Upper lobe of right lung (tissue), 1 donor: ENCODE results near the gene MYBBP1A. TPM values are rescaled to one million over a fixed set of nuclear protein-coding genes. Genes with fewer than 3 reads are reported as not detected.

Experiments used
- ATAC-seq: fragments of 200-7000 bp; cut with Tn5 transposase; one replicate; pipeline ENCODE4 v1.9.1; 2020; ENCODE audit warnings: mild to moderate bottlenecking, moderate library complexity
- DNase-seq: peaks from one replicate; pipeline ENCODE4 v3.0.0-alpha.2; 2020
- H3K27ac ChIP-seq: fragments of 200-600 bp; one replicate; pipeline ENCODE4 v1.8.0; 2022
- H3K27me3 ChIP-seq: fragments of 200-600 bp; one replicate; pipeline ENCODE4 v1.8.0; 2022; ENCODE audit warnings: mild to moderate bottlenecking
- H3K36me3 ChIP-seq: fragments of 200-600 bp; one replicate; pipeline ENCODE4 v1.8.0; 2022
- H3K4me1 ChIP-seq: fragments of 200-600 bp; one replicate; pipeline ENCODE4 v1.8.0; 2022
- H3K4me3 ChIP-seq: fragments of 200-600 bp; one replicate; pipeline ENCODE4 v1.8.0; 2022; ENCODE audit warnings: mild to moderate bottlenecking
- H3K9me3 ChIP-seq: fragments of 200-600 bp; one replicate; pipeline ENCODE4 v1.8.0; 2022
- CTCF ChIP-seq: fragments of 200-600 bp; IDR thresholded peaks from one replicate; pipeline ENCODE4 v1.8.0; 2022; ENCODE audit warnings: antibody characterized with exemption
- intact Hi-C: fragments of 100-400 bp; cut with DNase I; formaldehyde crosslinking; loops from one replicate; pipeline ENCODE4 v1.11.0; 2022
- total RNA-seq: library from RNA; stranded (reverse); fragmentation: NEBNext Ultra II Directional; extraction: Animal tissue kit (Norgen Biotek cat#: 25700); gene quantifications from one replicate; pipeline ENCODE4 v1.2.1, GENCODE V29; 2021
- donor health status: DM: no; HTN: yes; CAD: no; lungs with severe emphysema.

The MYBBP1A gene
- total RNA-seq, 1 donor from 2014 or later = 46.7 TPM

GRCh38 chr17:4577386-4577993 is 22.3 kb upstream of the MYBBP1A start:
- no peak for ATAC-seq
- no peaks in the 10 kb centered on the region for H3K9me3 ChIP-seq
- intact Hi-C loops = no loop called here
- H3K4me1 ChIP-seq = no peaks in the 10 kb centered on the region
- H3K27ac ChIP-seq = no peak overlapping the region
- no peaks in the 10 kb centered on the region for H3K36me3 ChIP-seq
- no peaks in the 10 kb centered on the region for H3K27me3 ChIP-seq
- DNase-seq = peak; percentile 41
- H3K4me3 ChIP-seq = no peak overlapping the region
- TF ChIP-seq CTCF = no peak

DNA sequence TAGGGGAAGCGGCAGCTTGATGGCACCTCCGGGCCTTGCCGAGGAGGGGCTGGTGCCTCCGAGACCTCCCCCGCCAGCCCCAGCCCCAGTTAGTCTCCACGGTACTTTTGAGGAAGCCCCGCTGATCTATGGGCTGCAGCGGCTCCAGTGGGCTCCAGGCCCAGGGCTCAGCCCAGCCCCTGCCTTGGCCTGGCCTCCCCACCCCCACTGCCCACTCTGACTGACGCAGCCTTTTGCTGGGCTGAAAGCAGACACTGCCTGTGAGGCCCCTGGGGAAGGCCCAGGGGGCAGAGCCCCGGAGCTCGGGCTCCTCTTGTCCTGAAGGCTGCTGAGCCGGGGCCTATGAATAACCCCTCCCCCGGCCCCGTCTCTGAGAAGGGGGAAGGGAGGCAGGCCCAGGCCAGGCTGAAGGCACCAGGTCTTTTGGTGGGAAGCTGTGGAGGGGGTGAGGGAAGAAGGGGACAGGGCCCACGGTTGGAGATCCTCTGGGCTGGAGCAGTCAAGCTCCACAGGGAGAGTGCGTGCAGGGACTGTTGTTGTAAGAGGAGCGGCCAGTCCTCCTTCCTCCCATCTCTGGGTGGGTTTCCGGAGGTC is 21.6 kb upstream of the MYBBP1A start:
- Histone ChIP-seq H3K27ac (no peak overlapping the region), H3K27me3 (no peaks in the 10 kb centered on the region), H3K36me3 (no peaks in the 10 kb centered on the region), H3K4me3 (no peak overlapping the region), H3K4me1 (no peaks in the 10 kb centered on the region), H3K9me3 (no peaks in the 10 kb centered on the region)
- intact Hi-C loops = no loop called here
- DNase-seq (peak; percentile 49), ATAC-seq (no peak)
- no peak for TF ChIP-seq CTCF

DNA sequence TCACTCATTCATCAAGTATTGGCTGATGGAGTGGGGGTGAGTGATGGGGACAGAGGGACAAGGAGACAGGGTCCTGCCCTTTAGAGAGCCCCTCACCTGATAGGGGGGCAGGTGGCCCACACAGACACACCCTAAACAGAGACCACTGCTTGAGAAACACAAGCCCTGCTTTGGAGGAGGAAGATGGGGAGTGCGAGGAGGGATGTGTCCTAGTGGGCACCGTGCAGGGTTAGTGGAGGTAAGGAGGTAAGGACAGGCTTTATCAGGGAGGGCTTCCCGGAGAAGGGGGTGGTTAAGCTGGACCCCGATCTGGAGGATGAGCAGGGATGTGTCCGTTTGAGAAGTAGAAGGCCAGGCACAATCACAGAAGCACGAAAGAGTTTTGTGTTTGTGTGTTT is 21.0 kb upstream of the MYBBP1A start:
- intact Hi-C loops = no loop called here
- Histone ChIP-seq H3K4me3 (no peak overlapping the region), H3K27me3 (no peaks in the 10 kb centered on the region), H3K36me3 (no peaks in the 10 kb centered on the region), H3K4me1 (no peaks in the 10 kb centered on the region), H3K27ac (no peak overlapping the region), H3K9me3 (no peaks in the 10 kb centered on the region)
- DNase-seq (no peak), ATAC-seq (no peak)
- no peak for TF ChIP-seq CTCF

DNA sequence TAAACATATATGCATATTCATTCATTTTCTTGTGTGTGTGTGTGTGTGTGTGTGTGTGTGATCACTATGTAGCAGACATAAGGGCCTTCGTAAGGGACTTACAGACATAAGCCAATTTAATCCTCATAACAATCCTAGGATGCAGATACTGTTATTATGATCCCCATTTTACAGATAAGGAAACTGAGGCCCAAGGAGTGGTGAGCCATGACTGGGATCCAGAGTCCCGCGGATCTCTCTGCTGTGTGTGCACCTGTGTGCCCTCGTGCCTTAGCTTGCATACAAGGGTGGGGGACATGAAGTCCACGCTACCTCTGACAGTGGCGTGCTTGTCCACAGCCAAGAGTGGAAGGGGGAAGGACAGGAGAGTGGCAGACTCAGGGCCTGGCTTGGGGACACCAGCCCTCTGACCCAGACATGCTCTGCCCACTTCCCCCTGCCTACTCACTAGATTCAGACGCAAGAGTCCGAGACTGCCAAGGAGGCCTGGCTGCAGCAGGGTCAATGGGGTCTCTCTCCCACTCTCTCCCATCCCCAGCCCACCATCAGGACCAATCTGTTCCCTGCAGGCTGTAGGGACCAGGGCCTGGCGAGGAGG is 19.4 kb upstream of the MYBBP1A start:
- DNase-seq = peak; percentile 68
- Histone ChIP-seq H3K27me3 (no peaks in the 10 kb centered on the region), H3K4me1 (no peaks in the 10 kb centered on the region), H3K9me3 (no peaks in the 10 kb centered on the region), H3K4me3 (no peak overlapping the region), H3K36me3 (no peaks in the 10 kb centered on the region), H3K27ac (no peak overlapping the region)
- no peak for TF ChIP-seq CTCF
- intact Hi-C loops = no loop called here
- peak; percentile 84 for ATAC-seq

GRCh38 chr17:4573669-4574068 is 18.5 kb upstream of the MYBBP1A start:
- H3K27ac ChIP-seq = no peak overlapping the region

More at GRCh38 chr17:4573669-4574068, 18.5 kb upstream of the MYBBP1A start:
- no peak overlapping the region for H3K4me3 ChIP-seq
- H3K36me3 ChIP-seq = no peaks in the 10 kb centered on the region
- DNase-seq (peak; percentile 73), ATAC-seq (peak; percentile 81)
- no peak for TF ChIP-seq CTCF
- intact Hi-C loops = no loop called here
- H3K27me3 ChIP-seq = no peaks in the 10 kb centered on the region
- no peaks in the 10 kb centered on the region for H3K9me3 ChIP-seq
- H3K4me1 ChIP-seq = no peaks in the 10 kb centered on the region
